Iris pigment epithelial cell (primary cell): ENCODE measurements around the gene RFESD.
"Not testable (repeated sequence)": the region's sequence is repeated elsewhere in the genome, so short reads cannot be mapped to it uniquely, and the experiment has no call there.

Source experiments
- DNase-seq: peaks from one replicate; pipeline ENCODE4 v3.0.0-alpha.2; 2011; ENCODE audit warnings: low read depth

The RFESD gene

GRCh38 chr5:95667061-95667618 lies 20.6 kb downstream of the RFESD start:
- no peak for DNase-seq

- no peak for DNase-seq
Observed at GRCh38 chr5:95667678-95668077, 21.1 kb downstream of the RFESD start.

- DNase-seq = peak; percentile 67
Observed at GRCh38 chr5:95668216-95668615, 21.6 kb downstream of the RFESD start.

GRCh38 chr5:95668728-95669127 lies 22.2 kb downstream of the RFESD start:
- DNase-seq = peak; percentile 62

- peak; percentile 100 for DNase-seq
Observed at GRCh38 chr5:95669540-95669939, 23.0 kb downstream of the RFESD start.

- DNase-seq = no peak
Observed at GRCh38 chr5:95669985-95670384, 23.4 kb downstream of the RFESD start.

GRCh38 chr5:95670568-95670967 lies 24.0 kb downstream of the RFESD start:
- peak; percentile 52 for DNase-seq

GRCh38 chr5:95671826-95672225 lies 25.2 kb downstream of the RFESD start:
- no peak for DNase-seq

- DNase-seq = no peak
Observed at GRCh38 chr5:95672641-95673040, 26.1 kb downstream of the RFESD start.

GRCh38 chr5:95673081-95673480 lies 26.5 kb downstream of the RFESD start:
- DNase-seq = peak; percentile 71

GRCh38 chr5:95682891-95683290 lies 36.3 kb downstream of the RFESD start, which contains the start of gene SPATA9:
TSS of gene SPATA9 (minus strand) at chr5:95682991. CDS start at chr5:95682854, 137 bp downstream.
- no peak for DNase-seq

GRCh38 chr5:95684361-95684760 lies 37.8 kb downstream of the RFESD start:
- DNase-seq = no peak

GRCh38 chr5:95686651-95687050 lies 40.1 kb downstream of the RFESD start:
- no peak for DNase-seq

- no peak for DNase-seq
Observed at GRCh38 chr5:95689680-95690079, 43.1 kb downstream of the RFESD start.

- no peak for DNase-seq
Observed at GRCh38 chr5:95690333-95690732, 43.8 kb downstream of the RFESD start.

- DNase-seq = peak; percentile 34
Observed at GRCh38 chr5:95697781-95698681, 51.5 kb downstream of the RFESD start.

- no peak for DNase-seq
Observed at GRCh38 chr5:95699337-95699736, 52.8 kb downstream of the RFESD start.

GRCh38 chr5:95701074-95701473 lies 54.5 kb downstream of the RFESD start:
- no peak for DNase-seq

- peak; percentile 78 for DNase-seq
Observed at GRCh38 chr5:95704150-95704549, 57.6 kb downstream of the RFESD start.

GRCh38 chr5:95706196-95706595 lies 59.6 kb downstream of the RFESD start:
- not testable (repeated sequence) for DNase-seq

- DNase-seq = no peak
Observed at GRCh38 chr5:95707055-95707454, 60.5 kb downstream of the RFESD start.
